MM.1S (cell line): ENCODE measurements around the gene SIPA1.
"Not testable (repeated sequence)": the region's sequence is repeated elsewhere in the genome, so short reads cannot be mapped to it uniquely, and the experiment has no call there.

ENCODE experiments used
- DNase-seq: peaks from one replicate; pipeline ENCODE4 v3.0.0-alpha.2; 2015
- H2AFZ ChIP-seq: fragments of 300-600 bp; sonication (generic); 2 replicates; pipeline ENCODE4 v1.6.0; 2016; ENCODE audit warnings: antibody characterized with exemption, low read length
- H3F3A ChIP-seq: fragments of 300-600 bp; sonication (generic); 2 replicates; pipeline ENCODE4 v1.6.1; 2016; ENCODE audit warnings: mild to moderate bottlenecking, antibody characterized with exemption, low read length, moderate library complexity, mixed read lengths; ENCODE audit not compliant: insufficient read depth
- H3K27ac ChIP-seq: fragments of 300-600 bp; sonication (generic); 2 replicates; pipeline ENCODE4 v1.5.1; 2016; ENCODE audit warnings: mild to moderate bottlenecking, low read length
- H3K27me3 ChIP-seq: fragments of 300-600 bp; sonication (generic); replicated peaks from 2 replicates; pipeline ENCODE4 v1.6.0; 2016; ENCODE audit warnings: low read length; ENCODE audit not compliant: insufficient read depth
- H3K36me3 ChIP-seq: fragments of 300-600 bp; sonication (generic); replicated peaks from 2 replicates; pipeline ENCODE4 v1.6.1; 2016; ENCODE audit warnings: mild to moderate bottlenecking, low read length, mixed read lengths; ENCODE audit not compliant: insufficient read depth
- H3K4me1 ChIP-seq: fragments of 300-600 bp; sonication (generic); 2 replicates; pipeline ENCODE4 v1.6.1; 2016; ENCODE audit warnings: low read length, mixed read lengths
- H3K4me2 ChIP-seq: fragments of 300-600 bp; sonication (generic); 2 replicates; pipeline ENCODE4 v1.6.0; 2016; ENCODE audit warnings: low read depth, low read length
- H3K4me3 ChIP-seq: fragments of 300-600 bp; sonication (generic); 2 replicates; pipeline ENCODE4 v1.5.1; 2016; ENCODE audit warnings: low read length, mixed read lengths
- H3K79me2 ChIP-seq: fragments of 300-600 bp; sonication (generic); 2 replicates; pipeline ENCODE4 v1.6.1; 2016; ENCODE audit warnings: mixed run types, low read length, mixed read lengths
- H3K9ac ChIP-seq: fragments of 300-600 bp; sonication (generic); 2 replicates; pipeline ENCODE4 v1.6.1; 2016; ENCODE audit warnings: low read length, mixed read lengths
- H3K9me2 ChIP-seq: fragments of 300-600 bp; sonication (generic); replicated peaks from 2 replicates; pipeline ENCODE4 v1.6.1; 2016; ENCODE audit warnings: mild to moderate bottlenecking, low read length, mixed read lengths; ENCODE audit not compliant: insufficient read depth
- H3K9me3 ChIP-seq: fragments of 300-600 bp; sonication (generic); replicated peaks from 2 replicates; pipeline ENCODE4 v1.6.1; 2016; ENCODE audit warnings: mild to moderate bottlenecking, low read length, mixed read lengths; ENCODE audit not compliant: insufficient read depth
- H4K20me1 ChIP-seq: fragments of 300-600 bp; sonication (generic); 2 replicates; pipeline ENCODE4 v1.6.1; 2016; ENCODE audit warnings: mild to moderate bottlenecking, low read length, moderate library complexity, mixed read lengths; ENCODE audit not compliant: insufficient read depth
- EZH2 ChIP-seq: fragments of 300-600 bp; sonication (generic); optimal IDR thresholded peaks from 2 replicates; pipeline ENCODE3; 2017; ENCODE audit warnings: low read depth, mild to moderate bottlenecking, antibody characterized with exemption, low read length, mixed read lengths
- EZH2phosphoT487 ChIP-seq: fragments of 300-600 bp; sonication (generic); IDR thresholded peaks from 2 replicates; pipeline ENCODE4 v1.6.1; 2018; ENCODE audit warnings: antibody characterized with exemption, low read length
- TF ChIP-seq, protein P1 (sequence below): fragments of 300-600 bp; sonication (generic); IDR thresholded peaks from 2 replicates; pipeline ENCODE4 v1.5.1; 2016; ENCODE audit warnings: antibody characterized with exemption, low read length, mixed read lengths

Gene SIPA1

DNA sequence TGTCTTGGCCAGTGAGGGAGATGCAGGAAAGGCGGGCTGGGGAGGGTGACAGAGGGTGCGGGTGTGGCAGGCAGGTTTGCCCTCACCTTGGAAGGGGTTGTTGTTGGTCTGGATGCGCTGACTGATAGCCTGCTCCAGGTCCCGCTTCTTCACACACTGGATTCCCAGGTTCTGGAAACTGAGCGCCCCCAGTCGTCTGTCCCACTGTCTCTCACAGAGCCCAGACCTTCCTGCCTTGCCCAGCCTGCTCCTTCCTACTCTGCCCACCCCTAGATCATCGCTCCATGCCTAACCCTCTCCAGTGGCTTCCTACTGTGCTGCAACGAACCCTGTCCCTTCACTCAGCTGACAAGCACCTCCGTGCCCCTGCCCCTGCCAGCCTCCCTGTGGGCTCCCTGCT is 22.1 kb downstream of the SIPA1 start:
- Histone ChIP-seq H2AFZ (no peak overlapping the region), H3K4me2 (no peak overlapping the region), H3K4me3 (no peak overlapping the region), H3K79me2 (peaks cover 45% of the 10 kb centered on the region), H3K27me3 (no peaks in the 10 kb centered on the region), H3K9ac (no peak overlapping the region), H4K20me1 (no peaks in the 10 kb centered on the region), H3K9me2 (no peaks in the 10 kb centered on the region), H3K27ac (no peak overlapping the region), H3K4me1 (peaks cover 9% of the 10 kb centered on the region; the same call in 1 of the 2 replicates), H3F3A (peaks cover 13% of the 10 kb centered on the region), H3K36me3 (0 out of 2 replicates have a peak, but pooled peaks cover 5% of the 10 kb centered on the region), H3K9me3 (no peaks in the 10 kb centered on the region)
- DNase-seq: no peak
- TF ChIP-seq EZH2 (no peak), EZH2phosphoT487 (no peak)
- TF ChIP-seq, protein P1, sequence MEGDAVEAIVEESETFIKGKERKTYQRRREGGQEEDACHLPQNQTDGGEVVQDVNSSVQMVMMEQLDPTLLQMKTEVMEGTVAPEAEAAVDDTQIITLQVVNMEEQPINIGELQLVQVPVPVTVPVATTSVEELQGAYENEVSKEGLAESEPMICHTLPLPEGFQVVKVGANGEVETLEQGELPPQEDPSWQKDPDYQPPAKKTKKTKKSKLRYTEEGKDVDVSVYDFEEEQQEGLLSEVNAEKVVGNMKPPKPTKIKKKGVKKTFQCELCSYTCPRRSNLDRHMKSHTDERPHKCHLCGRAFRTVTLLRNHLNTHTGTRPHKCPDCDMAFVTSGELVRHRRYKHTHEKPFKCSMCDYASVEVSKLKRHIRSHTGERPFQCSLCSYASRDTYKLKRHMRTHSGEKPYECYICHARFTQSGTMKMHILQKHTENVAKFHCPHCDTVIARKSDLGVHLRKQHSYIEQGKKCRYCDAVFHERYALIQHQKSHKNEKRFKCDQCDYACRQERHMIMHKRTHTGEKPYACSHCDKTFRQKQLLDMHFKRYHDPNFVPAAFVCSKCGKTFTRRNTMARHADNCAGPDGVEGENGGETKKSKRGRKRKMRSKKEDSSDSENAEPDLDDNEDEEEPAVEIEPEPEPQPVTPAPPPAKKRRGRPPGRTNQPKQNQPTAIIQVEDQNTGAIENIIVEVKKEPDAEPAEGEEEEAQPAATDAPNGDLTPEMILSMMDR: no peak

DNA sequence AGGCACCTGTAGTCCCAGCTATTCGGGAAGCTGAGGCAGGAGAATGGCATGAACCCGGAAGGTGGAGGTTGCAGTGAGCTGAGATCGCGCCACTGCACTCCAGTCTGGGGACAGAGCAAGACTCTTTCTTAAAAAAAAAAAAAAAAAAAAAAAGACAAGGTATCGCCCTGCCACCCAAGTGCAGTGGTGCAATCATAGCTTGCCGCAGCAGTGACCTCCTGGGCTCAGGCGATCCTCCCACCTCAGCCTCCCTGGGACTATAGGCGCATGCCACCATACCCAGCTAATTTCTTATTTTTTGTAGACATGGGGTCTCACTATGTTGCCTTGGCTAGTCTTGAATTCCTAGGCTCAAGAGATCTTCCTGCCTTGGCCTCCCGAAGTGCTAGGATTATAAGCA is 23.0 kb downstream of the SIPA1 start:
- H3K9me3 ChIP-seq, H3K4me2 ChIP-seq, H3K4me3 ChIP-seq, H3K9ac ChIP-seq, H3K9me2 ChIP-seq, H2AFZ ChIP-seq, DNase-seq, H3K4me1 ChIP-seq, H3K27ac ChIP-seq, H3K27me3 ChIP-seq, H4K20me1 ChIP-seq, H3K36me3 ChIP-seq: not testable (repeated sequence)
- Histone ChIP-seq H3K79me2 (peaks cover 45% of the 10 kb centered on the region), H3F3A (peaks cover 13% of the 10 kb centered on the region)

DNA sequence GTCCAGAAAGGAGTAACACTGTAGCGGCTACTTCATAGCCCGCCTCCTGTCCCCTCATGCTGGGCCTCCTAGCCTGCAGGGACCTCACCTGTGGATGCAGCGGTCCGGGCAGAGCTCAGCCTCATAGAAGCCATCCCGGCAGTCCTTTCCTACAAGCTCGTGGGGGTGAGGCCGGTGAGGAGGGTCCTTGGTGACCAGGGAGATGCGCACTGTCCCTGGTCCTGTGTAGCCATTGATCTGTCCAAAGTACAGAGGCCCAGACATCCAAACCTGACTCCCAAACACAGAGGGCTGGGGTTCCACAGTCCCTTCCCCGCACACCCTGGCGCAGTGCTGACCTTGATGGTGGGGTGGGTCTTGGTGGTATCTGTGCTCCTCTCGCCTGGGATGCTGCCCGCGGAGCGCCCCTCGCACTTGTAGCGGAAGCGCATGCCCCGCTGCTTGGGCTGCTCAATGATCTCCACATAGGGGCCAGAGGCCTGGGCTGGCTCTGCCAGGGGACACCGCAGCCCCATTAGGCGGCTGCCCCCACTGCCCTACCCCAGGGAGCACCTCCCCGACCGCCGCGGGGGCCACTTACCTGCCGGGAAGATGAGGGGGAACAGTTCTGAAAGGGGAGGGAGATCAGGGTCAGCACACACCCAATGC is 23.8 kb downstream of the SIPA1 start:
- Histone ChIP-seq H2AFZ (no peak overlapping the region), H3K4me3 (peak overlapping the region; percentile 100), H3K36me3 (0 out of 2 replicates have a peak, but pooled peaks cover 5% of the 10 kb centered on the region), H3K4me2 (peak overlapping the region; percentile 99), H3K27me3 (no peaks in the 10 kb centered on the region), H3K9ac (peak overlapping the region; percentile 91), H3K9me2 (no peaks in the 10 kb centered on the region), H3K27ac (peak overlapping the region; percentile 18; the same call in 1 of the 2 replicates), H4K20me1 (no peaks in the 10 kb centered on the region), H3K4me1 (peaks cover 9% of the 10 kb centered on the region; the same call in 1 of the 2 replicates), H3K79me2 (peaks cover 45% of the 10 kb centered on the region), H3F3A (peaks cover 13% of the 10 kb centered on the region), H3K9me3 (no peaks in the 10 kb centered on the region)
- TF ChIP-seq EZH2 (no peak), EZH2phosphoT487 (no peak)
- TF ChIP-seq, protein P1: no peak
- DNase-seq: no peak

DNA sequence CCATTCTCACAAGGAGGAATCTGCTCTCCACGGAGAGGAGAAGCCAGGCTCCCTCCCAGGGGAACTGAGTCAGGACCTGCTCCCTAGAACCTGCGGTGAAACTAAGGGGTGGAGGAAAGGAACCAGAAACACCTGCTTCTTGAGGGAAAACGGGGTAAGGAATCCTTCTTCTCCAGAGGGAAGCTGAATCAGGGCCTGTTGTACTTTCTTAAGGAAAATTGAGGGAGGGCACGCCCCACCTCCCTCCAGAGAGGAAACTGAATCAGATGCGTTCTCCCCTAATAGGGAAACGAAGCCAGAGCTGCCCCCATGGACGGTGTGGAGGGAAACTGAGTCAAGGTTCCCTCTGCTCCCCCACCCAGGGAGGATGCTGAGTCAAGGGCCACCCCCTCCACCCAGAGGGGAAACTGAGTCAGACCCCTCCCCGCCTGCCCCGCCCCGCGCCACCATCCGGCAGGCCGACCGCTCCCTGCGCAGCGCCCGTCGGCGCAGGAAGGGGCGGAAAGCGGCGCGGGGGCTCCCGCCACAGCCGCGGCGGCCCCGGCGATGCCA is 24.4 kb downstream of the SIPA1 start:
- peaks cover 45% of the 10 kb centered on the region for H3K79me2 ChIP-seq
- TF ChIP-seq EZH2phosphoT487: no peak
- TF ChIP-seq, protein P1: no peak
- no peak for TF ChIP-seq EZH2
- no peak for DNase-seq

More for the DNA sequence above, 24.4 kb downstream of the SIPA1 start:
- no peak overlapping the region for H2AFZ ChIP-seq
- H3K4me1 ChIP-seq: peaks cover 9% of the 10 kb centered on the region; the same call in 1 of the 2 replicates
- H4K20me1 ChIP-seq: no peaks in the 10 kb centered on the region
- H3K9me3 ChIP-seq: no peaks in the 10 kb centered on the region
- H3K27me3 ChIP-seq: no peaks in the 10 kb centered on the region
- H3K36me3 ChIP-seq: 0 out of 2 replicates have a peak, but pooled peaks cover 5% of the 10 kb centered on the region
- peak overlapping the region; percentile 99 for H3K4me2 ChIP-seq
- H3K9ac ChIP-seq: peak overlapping the region; percentile 91
- H3K4me3 ChIP-seq: peak overlapping the region; percentile 100
- H3F3A ChIP-seq: peaks cover 13% of the 10 kb centered on the region
- peak overlapping the region; percentile 18; the same call in 1 of the 2 replicates for H3K27ac ChIP-seq
- no peaks in the 10 kb centered on the region for H3K9me2 ChIP-seq
